K562 (cell line): ENCODE results near the gene YIPF1. TPM values are rescaled to one million over a fixed set of nuclear protein-coding genes. Genes with fewer than 3 reads are reported as not detected.
A peak's percentile ranks its signal among the peaks of the same experiment; 100 is the strongest.

Experiments
- ATF2 ChIP-seq: sonication (generic); formaldehyde crosslinking; IDR thresholded peaks from 2 replicates; pipeline ENCODE4 v1.8.1; 2022; ENCODE audit warnings: missing genetic modification reagents
- ATF7 ChIP-seq: fragments of 450-650 bp; IDR thresholded peaks from 2 replicates; pipeline ENCODE4 v1.7.1; 2014; ENCODE audit warnings: mild to moderate bottlenecking, moderate library complexity
- CC2D1A ChIP-seq: fragments of 450-650 bp; IDR thresholded peaks from 2 replicates; pipeline ENCODE4 v1.6.1; 2017; ENCODE audit warnings: mild to moderate bottlenecking
- CREM ChIP-seq: IDR thresholded peaks from 2 replicates; pipeline ENCODE4 v1.6.1; 2014; ENCODE audit warnings: antibody characterized with exemption, low read depth
- FOXM1 ChIP-seq, 2 experiments: fragments of 450-650 bp in 1 of 2; sonication (generic) in 1 of 2; formaldehyde crosslinking in 1 of 2; IDR thresholded peaks; 2 replicates each; pipeline versions ENCODE4 v1.6.1 to v1.9.0; 2017 to 2022; ENCODE audit warnings: low read depth in 2 of 2, mild to moderate bottlenecking in 2 of 2, missing genetic modification reagents in 1 of 2, moderate library complexity in 1 of 2
- KLF13 ChIP-seq: fragments of 450-650 bp; IDR thresholded peaks from 2 replicates; pipeline ENCODE4 v1.6.1; 2016; ENCODE audit warnings: missing genetic modification characterization, low read depth, mild to moderate bottlenecking, missing compliant biosample characterization, moderate library complexity, borderline replicate concordance
- KLF16 ChIP-seq: IDR thresholded peaks from 2 replicates; pipeline ENCODE4 v1.6.1; 2016; ENCODE audit warnings: antibody characterized with exemption
- MAFF ChIP-seq: IDR thresholded peaks from 2 replicates; pipeline ENCODE4 v1.6.1; 2012; ENCODE audit warnings: low read length, improper control_type of control experiment
- MAFK ChIP-seq: IDR thresholded peaks from 2 replicates; pipeline ENCODE4 v1.6.1; 2011; ENCODE audit warnings: low read length, improper control_type of control experiment
- MEF2D ChIP-seq: conservative IDR thresholded peaks from 2 replicates; pipeline ENCODE4 v1.6.1; 2016; ENCODE audit warnings: low read depth, missing genetic modification characterization, missing compliant biosample characterization
- MITF ChIP-seq: IDR thresholded peaks from 2 replicates; pipeline ENCODE4 v1.6.1; 2014; ENCODE audit warnings: antibody characterized with exemption
- MTA1 ChIP-seq: fragments of 450-650 bp; IDR thresholded peaks from 2 replicates; pipeline ENCODE4 v1.6.1; 2017; ENCODE audit warnings: borderline replicate concordance
- MTA3 ChIP-seq: fragments of 450-650 bp; formaldehyde crosslinking; IDR thresholded peaks from 2 replicates; pipeline ENCODE4 v1.6.1; 2017; ENCODE audit warnings: mild to moderate bottlenecking, borderline replicate concordance
- MYNN ChIP-seq, 2 experiments: sonication (generic); formaldehyde crosslinking in 1 of 2; IDR thresholded peaks; 2 replicates each; pipeline versions ENCODE4 v1.5.0 to v1.6.1; 2016 to 2020; ENCODE audit warnings: antibody characterized with exemption in 1 of 2, missing genetic modification reagents in 1 of 2
- NFRKB ChIP-seq: fragments of 450-650 bp; IDR thresholded peaks from 2 replicates; pipeline ENCODE4 v1.6.1; 2016; ENCODE audit warnings: low read depth
- PCBP2 ChIP-seq: fragments of 200-400 bp; formaldehyde crosslinking; IDR thresholded peaks from 2 replicates; pipeline ENCODE4 v1.6.1; 2018; ENCODE audit warnings: low read length, low read depth, mild to moderate bottlenecking, moderate library complexity; ENCODE audit not compliant: poor library complexity, severe bottlenecking
- PHF20 ChIP-seq: fragments of 450-650 bp; IDR thresholded peaks from 2 replicates; pipeline ENCODE4 v1.6.1; 2018; ENCODE audit not compliant: partially characterized antibody
- RNF2 ChIP-seq: sonication (generic); IDR thresholded peaks from 2 replicates; pipeline ENCODE4 v1.6.1; 2016
- SMARCA4 ChIP-seq: fragments of 450-650 bp; IDR thresholded peaks from 2 replicates; pipeline ENCODE4 v1.6.1; 2016
- SMARCA5 ChIP-seq: fragments of 450-650 bp; IDR thresholded peaks from 2 replicates; pipeline ENCODE4 v1.6.1; 2016
- USF1 ChIP-seq: sonication (generic); formaldehyde crosslinking; IDR thresholded peaks from 2 replicates; pipeline ENCODE4 v1.9.0; 2022; ENCODE audit warnings: mild to moderate bottlenecking, missing genetic modification reagents
- ZNF224 ChIP-seq: sonication (generic); formaldehyde crosslinking; IDR thresholded peaks from 2 replicates; pipeline ENCODE4 v1.8.0; 2022; ENCODE audit warnings: mild to moderate bottlenecking, missing genetic modification reagents
- ZNF316 ChIP-seq: fragments of 450-650 bp; IDR thresholded peaks from 2 replicates; pipeline ENCODE4 v1.6.1; 2016
- ZNF592 ChIP-seq: fragments of 450-650 bp; IDR thresholded peaks from 2 replicates; pipeline ENCODE4 v1.6.1; 2017; ENCODE audit warnings: antibody characterized with exemption, mild to moderate bottlenecking
- polyA plus RNA-seq, 8 experiments: library from polyadenylated mRNA; depleted of rRNA in 4 of 8; stranded (reverse) in 5 of 8; unstranded in 3 of 8; fragments of >200 nt; fragmentation: Nextera tagmentation in 2 of 8; fragmentation: Illumina TruSeq in 1 of 8; extraction: Ambion mirVana in 2 of 8; extraction: Trizol in 1 of 8; gene quantifications; 2 replicates each; pipeline versions ENCODE4 v1.2.1 to v1.2.3, GENCODE V29; 2011 to 2014; ENCODE audit warnings: inconsistent platforms in 1 of 8, missing spikeins in 1 of 8
- total RNA-seq, 7 experiments: library from RNA; depleted of rRNA in 6 of 7; stranded (reverse); fragments of >200 nt in 6 of 7; fragmentation: Illumina TruSeq in 2 of 7; extraction: Trizol in 2 of 7; gene quantifications; 2 replicates each; pipeline versions ENCODE4 v1.2.1 to v1.2.3, GENCODE V29; 2011 to 2021; ENCODE audit warnings: low replicate concordance in 1 of 7

The YIPF1 gene
- total and polyA plus RNA-seq, 9 of the 15 experiments (the other 6 are each of a cell fraction or from before 2014, with no cell fraction given): 11.5 to 37.5 (median 19.2) TPM

- TF ChIP-seq ZNF592: peak; percentile 75; the same call in 1 of the 2 replicates
- TF ChIP-seq CC2D1A: peak; percentile 94
- TF ChIP-seq ATF7: no peak; the same call in 1 of the 2 replicates
- peak; percentile 48; the same call in 1 of the 2 replicates for TF ChIP-seq KLF13 (tag)
- TF ChIP-seq MTA1: no peak
- 0 out of 2 replicates have a peak, but pooled peaks have one; percentile 46 for TF ChIP-seq SMARCA5
- peak; percentile 82 for TF ChIP-seq ZNF316
- peak; percentile 43; the same call in 1 of the 2 replicates for TF ChIP-seq MAFK
- TF ChIP-seq ZNF224 (CRISPR knock-in tag): no peak
- TF ChIP-seq MAFF: peak; percentile 51
- no peak for TF ChIP-seq ATF2 (CRISPR knock-in tag)
- no peak for TF ChIP-seq RNF2
- TF ChIP-seq FOXM1 (IDR thresholded peaks at IDR 0.05; ENCODE audit: low read depth): peak; percentile 62; the same call in 1 of the 2 replicates
- no peak for TF ChIP-seq FOXM1 (CRISPR knock-in tag; IDR thresholded peaks at IDR 0.05; ENCODE audit: low read depth)
- 0 out of 2 replicates have a peak, but pooled peaks have one; percentile 26 for TF ChIP-seq NFRKB
- TF ChIP-seq KLF16: 0 out of 2 replicates have a peak, but pooled peaks have one; percentile 17
- TF ChIP-seq SMARCA4: peak; percentile 48
- TF ChIP-seq MTA3: 0 out of 2 replicates have a peak, but pooled peaks have one; percentile 48
- TF ChIP-seq MEF2D (tag): peak; percentile 61; the same call in 1 of the 2 replicates
- 0 out of 2 replicates have a peak, but pooled peaks have one; percentile 12 for TF ChIP-seq CREM
- TF ChIP-seq MYNN (IDR thresholded peaks at IDR 0.05): no peak
- no peak for TF ChIP-seq MYNN (CRISPR knock-in tag; IDR thresholded peaks at IDR 0.05)
- no peak for TF ChIP-seq PCBP2
- peak; percentile 12 for TF ChIP-seq PHF20
- TF ChIP-seq MITF: 0 out of 2 replicates have a peak, but pooled peaks have one; percentile 4
- TF ChIP-seq USF1 (CRISPR knock-in tag): no peak
Measured at GRCh38 chr1:53811414-53811851, 78.2 kb downstream of the YIPF1 start (continued).
